AG08396 (cell line): Measurements from ENCODE around the gene RAB4A.

Experiments used
- DNase-seq: peaks from one replicate; pipeline ENCODE4 v3.0.0; 2012; ENCODE audit warnings: low spot score, mixed read lengths

Gene RAB4A

DNA sequence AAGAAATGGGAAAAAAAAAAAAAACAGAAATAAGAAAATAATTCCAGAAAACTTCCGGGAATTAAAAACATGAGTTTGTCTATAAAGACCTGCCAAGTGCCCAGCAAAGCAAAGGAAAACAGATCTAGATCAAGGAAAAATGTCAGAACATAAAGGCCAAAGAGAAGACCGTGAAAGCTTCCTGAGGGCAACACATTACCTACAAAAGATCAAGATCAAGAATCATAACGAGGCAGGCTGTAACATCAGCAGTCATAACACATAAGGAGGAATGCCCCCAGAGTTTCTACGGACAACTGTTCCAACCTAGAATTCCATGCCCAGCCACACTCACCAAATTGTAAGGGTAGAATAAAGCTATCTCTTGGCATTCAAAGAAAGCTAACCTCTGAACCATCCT, 68.2 kb downstream of the RAB4A start:
- no peak for DNase-seq

DNA sequence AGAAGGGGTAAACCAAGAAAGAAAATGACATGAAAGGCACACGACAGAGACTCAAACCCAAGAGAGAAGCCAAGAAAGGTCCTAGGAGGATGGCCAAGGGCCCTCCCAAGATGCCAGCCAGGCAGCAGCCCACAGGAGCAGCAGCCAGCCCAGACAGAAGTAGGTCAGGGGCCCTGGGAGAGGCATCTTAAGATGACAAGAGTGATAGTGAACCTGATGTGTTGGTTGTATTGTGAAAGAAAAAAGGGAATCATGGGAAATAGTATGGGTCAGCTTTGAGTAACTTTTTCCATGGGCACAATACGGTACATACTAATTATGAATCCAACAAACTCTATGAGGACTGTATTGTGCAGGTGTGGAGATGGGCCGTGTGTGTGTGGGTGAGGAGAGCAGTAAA, 68.6 kb downstream of the RAB4A start:
- DNase-seq, result no peak

DNA sequence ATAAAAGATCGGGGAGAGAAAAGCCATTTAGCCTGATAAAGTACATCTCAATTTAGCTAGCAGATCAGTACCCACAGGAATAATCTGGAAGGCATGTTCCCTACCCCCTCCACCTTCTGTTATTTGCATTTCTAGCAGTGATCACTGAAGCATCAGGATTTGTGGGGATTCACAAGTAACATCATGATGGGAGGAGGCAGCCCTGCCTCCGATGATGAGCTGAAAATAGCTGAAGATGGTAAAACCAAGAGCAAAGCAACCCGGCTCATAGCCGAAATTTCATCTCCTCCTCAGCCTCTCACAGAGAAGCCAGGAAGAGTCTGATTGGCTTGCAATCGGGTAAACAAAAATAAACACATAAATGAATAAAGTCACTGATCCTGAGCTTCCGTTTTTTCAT, 69.6 kb downstream of the RAB4A start:
- DNase-seq, result no peak

DNA sequence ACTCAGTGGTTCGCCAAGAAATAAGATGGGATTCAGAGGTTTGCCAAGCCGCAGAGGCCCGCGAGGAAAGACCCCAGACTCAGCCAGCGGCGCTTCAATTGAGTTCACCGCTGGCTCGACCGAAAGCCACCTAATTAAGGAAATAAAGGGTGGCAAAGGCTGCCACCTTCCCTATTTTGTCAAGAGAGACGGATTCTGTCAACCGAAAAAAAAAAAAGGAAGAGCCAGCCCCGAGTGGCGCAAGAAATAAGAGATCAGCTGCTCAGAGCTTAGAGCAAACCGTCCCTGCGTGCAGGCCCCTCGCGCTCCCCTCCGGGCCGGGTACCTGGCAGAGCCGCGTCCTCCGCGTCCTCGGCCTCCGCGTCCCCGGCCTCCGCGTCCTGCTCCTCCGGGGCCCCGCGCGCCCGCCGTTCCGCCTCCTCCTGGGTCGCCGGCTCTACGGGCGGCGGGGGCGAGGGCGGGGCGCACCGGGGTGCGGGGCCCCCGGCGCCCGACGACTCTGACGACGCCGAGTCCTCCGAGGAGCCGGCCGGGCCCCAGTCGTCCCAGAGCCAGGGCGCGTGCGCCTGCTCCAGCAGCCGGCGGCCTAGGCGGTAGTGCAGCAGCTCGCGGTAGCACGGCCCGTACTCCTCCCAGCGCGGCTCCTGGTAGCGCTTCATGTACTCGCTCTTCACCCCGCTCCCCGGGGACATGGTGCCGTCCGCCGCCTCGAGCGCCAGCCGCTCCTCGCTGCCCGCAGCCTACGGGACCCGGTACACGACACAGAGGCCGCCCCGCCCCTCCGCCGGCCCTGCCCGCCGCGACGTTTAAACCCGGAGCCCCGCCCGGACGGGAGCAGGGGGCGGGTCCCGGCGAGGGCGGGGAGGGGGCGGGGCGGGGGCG, 71.1 kb downstream of the RAB4A start:
- DNase-seq, result peak; percentile 94

DNA sequence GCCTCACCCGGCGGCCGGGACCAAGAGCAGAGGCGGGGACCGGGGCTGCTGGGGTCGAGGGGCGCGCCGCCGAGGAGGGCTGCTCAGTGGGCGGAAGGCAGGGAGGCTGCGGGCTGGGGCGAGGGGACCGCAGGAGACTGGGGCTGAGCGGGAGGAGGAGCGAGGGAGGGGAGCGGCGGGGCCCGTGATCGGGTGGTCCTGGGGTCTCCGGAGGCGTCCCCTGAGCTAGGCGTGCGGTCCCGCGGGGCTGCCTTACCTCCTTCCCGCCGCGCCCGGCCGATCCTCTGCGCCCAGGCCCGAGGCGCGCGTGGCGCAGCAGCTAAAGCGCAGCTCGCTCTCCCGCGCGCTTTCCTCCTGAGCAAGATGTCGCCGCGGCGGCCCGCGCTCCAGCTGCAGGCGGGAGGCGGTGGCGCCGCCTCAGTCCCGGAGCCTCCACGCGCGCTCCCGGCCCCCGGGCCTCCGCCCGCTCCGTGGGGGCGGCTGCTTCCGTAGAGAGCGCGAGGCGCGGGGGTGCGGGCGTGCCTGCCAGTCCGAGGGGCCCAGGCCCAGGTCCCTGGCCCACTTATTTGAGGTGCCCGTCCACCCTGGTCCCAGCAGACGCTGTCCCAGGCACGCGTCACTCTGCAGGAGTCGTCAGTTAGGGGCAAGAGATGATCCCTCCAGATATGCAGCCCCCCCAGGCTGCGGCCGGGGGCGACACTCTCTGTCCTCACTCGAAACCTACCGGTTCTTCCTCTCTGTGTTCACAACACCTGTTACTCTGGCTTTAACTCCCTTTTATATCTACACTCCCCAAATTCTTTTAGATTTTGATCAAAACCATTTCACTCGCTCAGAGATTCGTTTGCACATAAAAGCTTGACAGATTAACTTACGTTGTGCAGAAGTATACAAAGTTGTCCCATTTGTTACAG, 72.0 kb downstream of the RAB4A start, which contains the start of gene CCSAP:
TSS of gene CCSAP (minus strand) at position 392 of the 914 bp plus-strand sequence. CDS start 582 bp downstream, outside the sequence.
- DNase-seq, result peak; percentile 73

DNA sequence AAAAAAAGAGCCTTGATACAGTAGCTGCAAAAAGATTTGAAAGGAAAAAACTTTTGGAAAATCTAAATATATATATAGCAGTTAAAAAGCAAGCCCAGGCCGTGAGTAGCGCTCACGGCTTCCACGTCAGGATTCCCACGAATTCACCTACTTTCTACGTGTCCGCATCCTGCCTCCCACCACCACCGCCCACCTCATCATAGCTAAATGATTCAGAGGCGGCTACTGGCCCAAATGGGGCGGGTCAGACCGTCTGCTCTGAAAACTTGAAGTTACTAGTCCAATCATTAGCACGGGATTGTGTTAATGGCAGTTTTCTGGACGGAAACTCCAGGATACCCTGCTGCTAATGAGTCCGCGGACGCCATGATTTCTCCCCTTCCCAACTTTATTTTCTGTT, 73.2 kb downstream of the RAB4A start:
- DNase-seq, result no peak

DNA sequence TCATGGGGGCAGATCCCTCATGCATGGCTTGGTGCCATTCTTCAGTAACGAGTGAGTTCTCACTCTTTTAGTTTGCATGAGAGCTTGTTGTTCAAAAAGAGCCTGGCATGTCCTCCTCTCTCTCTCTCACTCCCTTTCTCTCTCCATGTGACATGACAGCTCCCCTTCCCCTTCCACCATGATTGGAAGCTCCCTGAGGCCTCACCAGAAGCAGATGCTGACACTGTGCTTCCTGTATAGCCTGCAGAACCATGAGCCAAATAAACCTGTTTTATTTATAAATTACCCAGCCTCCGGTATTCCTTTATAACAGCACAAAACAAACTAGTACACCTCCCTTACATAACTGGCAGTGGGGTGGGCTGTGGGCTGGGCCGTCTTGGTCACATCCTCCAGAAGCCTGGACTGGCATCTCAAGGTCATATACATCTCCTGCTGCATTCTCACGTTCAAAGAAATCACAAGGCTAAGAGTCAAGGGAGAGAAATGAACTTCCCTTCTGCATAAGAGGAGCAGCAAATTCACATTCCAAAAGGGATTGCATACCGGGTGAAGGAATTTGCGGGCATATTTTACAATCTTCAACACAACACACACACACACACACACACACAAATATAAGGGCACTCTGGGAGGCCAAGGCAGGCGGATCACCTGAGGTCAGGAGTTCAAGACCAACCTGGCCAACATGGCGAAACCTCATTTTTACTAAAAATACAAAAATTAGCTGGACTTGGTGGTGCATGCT, 74.2 kb downstream of the RAB4A start:
- DNase-seq, result no peak

DNA sequence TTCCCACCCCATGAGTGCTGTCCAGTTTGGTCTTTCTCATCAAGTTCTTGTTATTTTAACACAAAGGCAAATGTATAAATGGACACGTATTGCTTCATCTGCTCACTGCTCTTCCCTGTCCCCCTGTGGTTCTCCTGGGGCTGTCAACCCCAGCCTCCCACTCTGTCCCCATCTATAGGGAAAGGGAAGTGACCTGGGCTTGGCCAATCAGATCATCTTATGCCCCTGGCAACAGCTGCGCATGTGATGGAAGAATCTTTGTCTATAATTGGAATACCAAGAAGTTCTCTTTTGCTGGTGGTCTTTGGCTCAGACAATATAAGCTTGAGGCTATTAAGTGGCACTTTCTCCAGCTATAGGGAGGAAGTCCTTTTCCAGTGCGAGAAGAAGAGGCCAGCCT, 76.6 kb downstream of the RAB4A start:
- no peak for DNase-seq

DNA sequence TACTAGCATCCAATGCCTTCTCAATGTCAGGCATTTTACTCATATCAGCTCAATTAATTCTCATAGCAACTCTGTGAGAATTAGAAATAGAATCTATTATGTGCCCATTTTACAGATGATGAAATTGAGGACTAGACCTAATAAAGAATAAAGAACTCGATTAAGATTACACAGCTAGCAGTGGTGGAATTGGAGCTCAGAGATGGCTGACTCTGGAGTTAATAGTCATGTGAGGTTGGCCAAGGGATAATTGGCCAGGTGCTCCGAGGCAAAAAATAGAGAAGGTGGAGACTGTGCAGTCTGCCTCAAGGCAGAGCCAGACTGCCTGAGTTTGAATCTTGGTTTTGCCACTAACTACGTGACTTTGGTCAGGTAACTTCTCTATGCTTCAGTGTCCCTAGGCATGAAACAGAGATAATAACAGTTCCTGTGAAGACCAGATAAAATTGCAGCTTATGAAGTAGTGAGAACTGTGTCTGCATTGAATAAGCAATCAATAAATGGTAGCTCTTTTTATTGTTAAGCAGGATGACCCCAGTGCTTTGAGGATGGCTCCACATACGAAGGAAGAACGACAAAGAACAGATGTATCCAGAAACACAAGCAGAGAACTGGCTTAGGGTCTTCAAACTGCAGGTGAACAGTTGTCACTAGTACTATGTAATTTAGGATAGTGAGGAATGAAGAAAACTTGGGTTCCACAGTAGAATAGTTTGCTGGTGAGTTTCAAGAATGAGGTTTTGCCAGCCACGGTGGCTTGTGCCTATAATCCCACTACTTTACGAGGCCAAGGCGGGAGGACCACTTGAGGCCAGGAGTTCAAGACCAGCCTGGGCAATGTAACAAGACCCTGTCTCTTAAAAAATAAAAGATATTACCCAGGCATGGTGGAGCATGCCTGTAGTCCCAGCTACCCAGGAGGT, 78.8 kb downstream of the RAB4A start:
- DNase-seq, result no peak

DNA sequence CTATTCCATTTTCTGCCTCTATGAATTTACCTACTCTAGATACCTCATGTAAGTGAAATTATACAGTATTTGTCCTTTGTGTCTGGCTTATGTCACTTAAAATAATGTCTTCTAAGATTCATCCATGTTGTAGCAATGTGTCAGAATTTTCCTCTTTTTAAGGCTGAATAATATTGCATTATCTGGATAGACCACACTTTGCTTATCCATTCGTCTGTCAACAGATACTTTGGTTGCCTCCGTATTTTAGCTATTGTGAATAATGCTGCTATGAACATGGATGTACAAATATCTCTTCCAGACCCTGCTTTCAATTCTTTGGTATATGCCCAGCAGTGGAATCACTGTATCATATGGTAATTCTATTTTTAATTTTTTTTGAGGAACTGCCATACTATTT, 82.1 kb downstream of the RAB4A start:
- DNase-seq, result no peak

DNA sequence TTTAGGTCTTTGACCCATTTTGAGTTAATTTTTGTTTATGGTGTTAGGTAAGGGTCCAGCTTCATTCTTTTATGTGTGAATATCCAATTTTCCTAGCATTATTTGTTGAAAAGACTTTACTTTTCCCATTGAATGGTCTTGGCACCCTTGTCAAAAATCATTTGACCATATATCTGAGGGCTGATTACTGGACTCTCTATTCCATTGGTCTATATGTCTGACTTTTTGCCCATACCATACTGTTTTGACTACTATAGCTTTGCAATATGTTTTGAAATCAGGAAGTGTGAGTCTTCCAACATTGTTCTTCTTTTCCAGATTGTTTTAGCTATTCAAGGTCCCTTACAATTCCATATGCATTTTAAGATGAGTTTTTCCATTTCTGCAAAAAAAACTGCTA, 83.3 kb downstream of the RAB4A start:
- no peak for DNase-seq
